Astrocyte (in vitro differentiated cells and primary cell): ENCODE measurements around the gene GTSE1. TPM values are rescaled to one million over a fixed set of nuclear protein-coding genes. Genes with fewer than 3 reads are reported as not detected.

Experiments
- DNase-seq: peaks from one replicate; pipeline ENCODE4 v3.0.0-alpha.2; 2010; ENCODE audit warnings: low read depth
- FAIRE-seq: peaks from 2 replicates; lab custom pipeline; 2011; peaks lifted over from hg19 to GRCh38; lab: Jason Lieb, UNC
- H2AFZ ChIP-seq: 2 replicates; pipeline ENCODE4 v1.6.0; 2012; ENCODE audit warnings: low read depth, low read length, inconsistent platforms
- H3K27ac ChIP-seq: 2 replicates; pipeline ENCODE4 v1.5.1; 2011; ENCODE audit warnings: low read depth, low read length, inconsistent platforms
- H3K27me3 ChIP-seq: 2 replicates; pipeline ENCODE4 v1.6.0; 2011; ENCODE audit warnings: low read length, inconsistent platforms; ENCODE audit not compliant: insufficient read depth
- H3K36me3 ChIP-seq: 2 replicates; pipeline ENCODE4 v1.5.1; 2011; ENCODE audit warnings: low read length, inconsistent platforms; ENCODE audit not compliant: insufficient read depth
- H3K4me1 ChIP-seq: 2 replicates; pipeline ENCODE4 v1.5.1; 2011; ENCODE audit warnings: low read length, inconsistent platforms; ENCODE audit not compliant: insufficient read depth
- H3K4me2 ChIP-seq: 2 replicates; pipeline ENCODE4 v1.6.0; 2012; ENCODE audit warnings: low read length, inconsistent platforms
- H3K4me3 ChIP-seq: 2 replicates; pipeline ENCODE4 v1.5.1; 2011; ENCODE audit warnings: low read depth, mild to moderate bottlenecking, low read length, inconsistent platforms; ENCODE audit not compliant: insufficient read depth
- H3K79me2 ChIP-seq: 2 replicates; pipeline ENCODE4 v1.6.0; 2012; ENCODE audit warnings: mild to moderate bottlenecking, low read length, inconsistent platforms; ENCODE audit not compliant: insufficient read depth
- H3K9ac ChIP-seq: 2 replicates; pipeline ENCODE4 v1.6.0; 2012; ENCODE audit warnings: mild to moderate bottlenecking, low read length, inconsistent platforms
- H3K9me3 ChIP-seq: 2 replicates; pipeline ENCODE4 v1.5.1; 2012; ENCODE audit warnings: low read depth, mild to moderate bottlenecking, low read length, inconsistent platforms; ENCODE audit not compliant: insufficient read depth
- H4K20me1 ChIP-seq: 2 replicates; pipeline ENCODE4 v1.6.0; 2012; ENCODE audit warnings: low read length, inconsistent platforms; ENCODE audit not compliant: insufficient read depth
- H3K27ac Mint-ChIP-seq: one replicate; pipeline ENCODE4 v1.8.0; 2021; ENCODE audit warnings: mild to moderate bottlenecking, mixed read lengths; ENCODE audit not compliant: unreplicated experiment
- H3K27me3 Mint-ChIP-seq: one replicate; pipeline ENCODE4 v1.8.0; 2021; ENCODE audit warnings: low read depth, mixed read lengths; ENCODE audit not compliant: unreplicated experiment
- H3K36me3 Mint-ChIP-seq: one replicate; pipeline ENCODE4 v1.8.0; 2021; ENCODE audit warnings: low read depth, mixed read lengths; ENCODE audit not compliant: unreplicated experiment
- H3K4me1 Mint-ChIP-seq: one replicate; pipeline ENCODE4 v1.8.0; 2021; ENCODE audit warnings: low read depth, mixed read lengths; ENCODE audit not compliant: unreplicated experiment
- H3K4me3 Mint-ChIP-seq: one replicate; pipeline ENCODE4 v1.8.0; 2021; ENCODE audit warnings: mild to moderate bottlenecking, moderate library complexity, mixed read lengths; ENCODE audit not compliant: unreplicated experiment
- H3K9me3 Mint-ChIP-seq: one replicate; pipeline ENCODE4 v1.8.0; 2021; ENCODE audit warnings: mild to moderate bottlenecking, mixed read lengths; ENCODE audit not compliant: unreplicated experiment
- CTCF ChIP-seq: IDR thresholded peaks from 2 replicates; pipeline ENCODE4 v1.5.1; 2011; ENCODE audit warnings: low read depth, mild to moderate bottlenecking, inconsistent platforms, low read length, moderate library complexity; ENCODE audit not compliant: insufficient read depth
- EZH2 ChIP-seq: IDR thresholded peaks from 2 replicates; pipeline ENCODE4 v1.6.1; 2012; ENCODE audit warnings: mild to moderate bottlenecking, low read length, inconsistent platforms; ENCODE audit not compliant: insufficient read depth
- total RNA-seq: library from RNA; stranded (reverse); gene quantifications from 2 replicates; pipeline ENCODE4 v1.2.1, GENCODE V29; 2021

The GTSE1 gene
- total RNA-seq, 1 donor from 2014 or later, result 4.1 TPM

- no peak for FAIRE-seq
- Mint-ChIP-seq H3K27me3 (no peaks in the 10 kb centered on the region), H3K36me3 (peaks cover 19% of the 10 kb centered on the region), H3K9me3 (no peaks in the 10 kb centered on the region), H3K4me1 (peaks cover 5% of the 10 kb centered on the region), H3K4me3 (no peak overlapping the region), H3K27ac (no peak overlapping the region)
- H3K9me3 ChIP-seq, result no peaks in the 10 kb centered on the region
- peaks cover 5% of the 10 kb centered on the region for H3K4me1 ChIP-seq
- no peaks in the 10 kb centered on the region for H4K20me1 ChIP-seq
- no peak for DNase-seq
- TF ChIP-seq CTCF, result no peak
- no peak for TF ChIP-seq EZH2
- no peak overlapping the region for H3K27ac ChIP-seq
- H3K4me3 ChIP-seq, result no peak overlapping the region
- no peaks in the 10 kb centered on the region for H3K27me3 ChIP-seq
- H3K79me2 ChIP-seq, result peaks cover 19% of the 10 kb centered on the region
- no peak overlapping the region for H3K9ac ChIP-seq
- no peak overlapping the region for H2AFZ ChIP-seq
- H3K36me3 ChIP-seq, result peaks cover 20% of the 10 kb centered on the region
- no peak overlapping the region for H3K4me2 ChIP-seq
Observed at GRCh38 chr22:46272196-46272595, 24.5 kb upstream of the GTSE1 start.

- no peaks in the 10 kb centered on the region for H3K27me3 Mint-ChIP-seq
- Histone ChIP-seq H3K4me1 (peaks cover 5% of the 10 kb centered on the region), H3K9ac (no peak overlapping the region), H3K27me3 (no peaks in the 10 kb centered on the region), H2AFZ (no peak overlapping the region), H3K9me3 (no peaks in the 10 kb centered on the region), H4K20me1 (no peaks in the 10 kb centered on the region), H3K4me2 (no peak overlapping the region), H3K27ac (no peak overlapping the region), H3K4me3 (no peak overlapping the region), H3K36me3 (peaks cover 22% of the 10 kb centered on the region), H3K79me2 (peaks cover 19% of the 10 kb centered on the region)
- H3K36me3 Mint-ChIP-seq, result peaks cover 23% of the 10 kb centered on the region
- TF ChIP-seq EZH2 (no peak), CTCF (no peak)
- H3K4me3 Mint-ChIP-seq, result no peak overlapping the region
- no peaks in the 10 kb centered on the region for H3K9me3 Mint-ChIP-seq
- DNase-seq (no peak), FAIRE-seq (no peak)
- H3K4me1 Mint-ChIP-seq, result peaks cover 5% of the 10 kb centered on the region
- H3K27ac Mint-ChIP-seq, result no peak overlapping the region
Observed at GRCh38 chr22:46272762-46273431, 23.8 kb upstream of the GTSE1 start.

- no peaks in the 10 kb centered on the region for H3K9me3 ChIP-seq
- H3K4me3 ChIP-seq, result no peak overlapping the region
- no peak for FAIRE-seq
- DNase-seq, result no peak
- no peak overlapping the region for H3K9ac ChIP-seq
- H3K79me2 ChIP-seq, result peaks cover 13% of the 10 kb centered on the region
- Mint-ChIP-seq H3K27me3 (no peaks in the 10 kb centered on the region), H3K27ac (no peak overlapping the region), H3K36me3 (peaks cover 22% of the 10 kb centered on the region), H3K4me1 (peaks cover 3% of the 10 kb centered on the region), H3K9me3 (no peaks in the 10 kb centered on the region), H3K4me3 (no peak overlapping the region)
- TF ChIP-seq EZH2, result no peak
- no peak for TF ChIP-seq CTCF
- H3K27ac ChIP-seq, result no peak overlapping the region
- H3K36me3 ChIP-seq, result peaks cover 22% of the 10 kb centered on the region
- no peaks in the 10 kb centered on the region for H4K20me1 ChIP-seq
- no peak overlapping the region for H2AFZ ChIP-seq
- peaks cover under 1% of the 10 kb centered on the region for H3K4me1 ChIP-seq
- no peaks in the 10 kb centered on the region for H3K27me3 ChIP-seq
- no peak overlapping the region for H3K4me2 ChIP-seq
Observed at GRCh38 chr22:46273432-46274148, 23.1 kb upstream of the GTSE1 start.
